IPS-20b (cell line): Measurements from ENCODE around the gene COBLL1.

Experiments used
- H3K27ac ChIP-seq: one replicate; pipeline ENCODE4 v1.5.1; 2013; ENCODE audit warnings: low read length
- H3K27me3 ChIP-seq: 2 replicates; pipeline ENCODE4 v1.6.1; 2013; ENCODE audit warnings: mild to moderate bottlenecking, low read length, inconsistent platforms; ENCODE audit not compliant: insufficient read depth
- H3K36me3 ChIP-seq: 2 replicates; pipeline ENCODE4 v1.6.1; 2013; ENCODE audit warnings: low read depth, mild to moderate bottlenecking, inconsistent platforms, low read length, moderate library complexity; ENCODE audit not compliant: insufficient read depth
- H3K4me1 ChIP-seq: 2 replicates; pipeline ENCODE4 v1.6.1; 2013; ENCODE audit warnings: mild to moderate bottlenecking, control low read depth, inconsistent platforms, low read length, moderate library complexity; ENCODE audit not compliant: insufficient read depth
- H3K4me3 ChIP-seq: 2 replicates; pipeline ENCODE4 v1.5.1; 2013; ENCODE audit warnings: mild to moderate bottlenecking, low read length, inconsistent platforms
- H3K9ac ChIP-seq: 2 replicates; pipeline ENCODE4 v1.6.1; 2013; ENCODE audit warnings: low read depth, mild to moderate bottlenecking, inconsistent platforms, low read length, moderate library complexity
- H3K9me3 ChIP-seq: 2 replicates; pipeline ENCODE4 v1.6.1; 2013; ENCODE audit warnings: mild to moderate bottlenecking, low read depth, low read length, inconsistent platforms; ENCODE audit not compliant: insufficient read depth

The COBLL1 gene

DNA sequence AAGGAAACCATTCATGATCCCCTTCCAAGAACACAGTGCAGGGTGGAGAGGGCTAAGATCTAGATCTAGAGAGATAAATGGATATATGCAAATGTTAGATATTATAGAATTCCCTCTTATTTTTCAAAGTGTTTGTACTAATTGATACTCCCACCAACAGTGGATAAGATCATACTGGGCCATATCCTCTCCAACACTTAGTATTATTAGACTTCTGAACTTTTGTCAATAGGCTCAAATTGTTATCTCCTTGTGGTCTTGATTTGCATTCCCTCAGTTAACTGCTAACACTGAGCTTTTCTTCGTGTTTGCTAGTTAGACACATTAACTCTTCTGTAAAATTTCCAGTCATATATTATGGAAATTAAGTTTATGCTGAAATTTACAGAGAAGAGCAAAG is 163.9 kb downstream of the COBLL1 start:
- Histone ChIP-seq H3K27ac (no peak overlapping the region), H3K27me3 (no peaks in the 10 kb centered on the region), H3K4me3 (no peak overlapping the region), H3K9ac (no peak overlapping the region), H3K4me1 (no peaks in the 10 kb centered on the region), H3K36me3 (no peaks in the 10 kb centered on the region), H3K9me3 (peaks cover 5% of the 10 kb centered on the region; the same call in 1 of the 2 replicates)

DNA sequence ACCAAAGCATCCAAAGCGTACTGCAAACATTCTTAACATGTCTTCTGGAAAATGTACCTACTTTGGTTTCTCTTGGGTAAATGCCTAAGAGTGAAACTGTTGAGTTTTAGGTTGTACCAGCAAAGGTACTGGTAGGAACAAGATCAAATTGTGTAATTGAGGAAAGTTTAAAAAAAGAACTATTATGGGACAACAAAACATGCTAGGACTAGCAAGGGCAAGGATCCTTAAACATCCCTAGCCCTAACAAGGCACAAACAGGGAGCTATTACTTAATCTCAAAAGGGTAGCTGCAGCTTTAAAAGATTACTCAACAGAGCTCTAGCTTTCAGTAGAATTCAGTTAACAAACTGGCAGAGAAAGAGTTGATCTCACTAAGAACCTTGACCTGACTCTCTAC is 164.4 kb downstream of the COBLL1 start:
- Histone ChIP-seq H3K9ac (no peak overlapping the region), H3K9me3 (peaks cover 5% of the 10 kb centered on the region; the same call in 1 of the 2 replicates), H3K4me1 (no peaks in the 10 kb centered on the region), H3K36me3 (no peaks in the 10 kb centered on the region), H3K27ac (no peak overlapping the region), H3K27me3 (no peaks in the 10 kb centered on the region), H3K4me3 (no peak overlapping the region)

DNA sequence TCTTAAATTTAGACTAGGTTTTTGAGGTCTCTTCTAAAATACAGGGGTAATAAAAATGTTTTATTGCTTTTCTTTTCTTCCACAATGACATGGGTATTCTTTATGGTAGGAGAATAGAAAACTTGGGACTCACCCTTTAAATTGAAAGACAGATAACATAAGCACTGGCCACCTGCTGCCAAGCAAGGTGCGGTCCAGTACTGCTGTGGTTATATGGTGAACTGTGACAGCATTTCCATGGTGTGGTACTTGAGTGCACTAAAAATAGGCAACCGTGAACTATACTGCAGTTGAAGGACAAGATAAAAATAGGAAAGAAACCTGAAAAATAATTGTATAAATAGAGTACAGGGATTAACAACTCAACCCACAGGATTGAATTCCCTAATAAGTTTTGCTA is 165.9 kb downstream of the COBLL1 start:
- Histone ChIP-seq H3K4me3 (no peak overlapping the region), H3K27me3 (no peaks in the 10 kb centered on the region), H3K9me3 (peaks cover 5% of the 10 kb centered on the region; the same call in 1 of the 2 replicates), H3K9ac (no peak overlapping the region), H3K36me3 (no peaks in the 10 kb centered on the region), H3K27ac (no peak overlapping the region), H3K4me1 (no peaks in the 10 kb centered on the region)

DNA sequence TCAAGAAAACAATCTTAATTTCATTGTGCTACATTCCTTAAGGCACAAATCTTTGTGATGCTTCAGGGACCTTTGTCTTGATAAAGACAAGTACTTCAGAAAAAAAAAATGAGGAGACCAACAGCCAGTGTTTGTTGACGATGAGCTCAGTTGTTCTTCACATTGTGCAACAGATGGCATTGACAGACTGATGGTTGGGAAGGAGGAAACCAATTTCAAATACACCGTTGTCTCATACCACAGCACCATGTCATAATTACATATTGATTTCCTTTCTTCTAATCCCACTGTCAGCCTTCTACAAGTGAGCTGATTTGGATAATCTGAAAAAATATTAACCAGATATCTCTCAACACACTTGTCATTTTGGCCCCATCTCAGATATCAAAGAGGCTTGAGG is 166.6 kb downstream of the COBLL1 start:
- Histone ChIP-seq H3K27me3 (no peaks in the 10 kb centered on the region), H3K4me1 (no peaks in the 10 kb centered on the region), H3K27ac (no peak overlapping the region), H3K9me3 (peaks cover 5% of the 10 kb centered on the region; the same call in 1 of the 2 replicates), H3K9ac (no peak overlapping the region), H3K36me3 (no peaks in the 10 kb centered on the region), H3K4me3 (no peak overlapping the region)

DNA sequence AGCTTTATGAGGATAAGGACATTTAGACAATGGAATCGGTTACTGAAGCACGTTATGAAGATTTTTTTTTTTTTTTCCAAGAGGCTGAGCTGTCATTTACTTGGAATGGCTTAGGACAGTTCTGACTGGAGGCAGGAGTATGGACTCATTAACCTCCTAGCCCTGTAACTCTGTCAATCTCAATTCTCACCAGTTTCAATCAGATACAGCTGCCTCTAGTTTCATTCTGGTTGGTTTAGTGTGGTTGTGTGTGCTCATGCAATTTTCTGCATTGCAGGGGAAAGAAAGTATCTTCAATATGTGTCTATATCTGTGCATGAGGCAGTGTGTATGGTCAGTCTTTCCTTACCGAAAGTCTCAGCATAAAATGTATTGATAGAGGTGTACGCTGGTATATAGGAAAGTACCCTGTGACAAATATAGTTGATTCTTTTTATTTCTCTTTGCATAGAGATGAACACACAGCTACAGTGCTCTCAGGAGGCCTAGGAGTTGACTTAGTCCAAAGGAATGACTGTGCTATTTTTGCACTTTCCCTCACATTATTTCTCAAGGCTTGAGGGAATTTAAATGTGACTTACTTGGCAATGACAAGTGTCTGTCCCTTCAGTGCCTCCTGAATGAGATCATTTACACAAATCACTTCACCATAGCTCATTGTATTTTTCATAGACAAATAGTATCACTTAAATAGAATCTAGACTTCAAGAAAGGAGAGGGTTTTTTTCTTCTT is 169.8 kb downstream of the COBLL1 start:
- H3K9ac ChIP-seq, result no peak overlapping the region

DNA sequence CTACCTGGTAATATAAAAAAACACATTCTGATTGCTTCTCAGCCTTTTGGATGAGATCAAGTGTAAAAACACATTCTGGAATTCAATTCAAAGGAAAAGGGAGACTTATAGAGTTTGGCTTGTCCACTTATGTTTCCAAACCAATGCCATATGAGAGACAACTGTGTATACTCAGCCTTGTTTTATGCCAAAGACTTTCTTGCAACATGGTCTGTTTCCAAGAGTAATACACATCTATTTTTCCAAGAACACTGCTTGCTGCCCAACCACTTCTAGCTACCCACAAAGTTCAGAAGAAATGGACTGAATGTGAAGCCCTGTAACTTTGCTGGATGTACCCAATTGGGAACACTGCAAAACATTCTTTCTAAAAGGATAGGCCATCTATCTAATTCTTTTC is 172.3 kb downstream of the COBLL1 start:
- Histone ChIP-seq H3K27ac (no peak overlapping the region), H3K36me3 (no peaks in the 10 kb centered on the region), H3K9me3 (no peaks in the 10 kb centered on the region), H3K9ac (no peak overlapping the region), H3K27me3 (no peaks in the 10 kb centered on the region), H3K4me3 (no peak overlapping the region), H3K4me1 (no peaks in the 10 kb centered on the region)

More for the DNA sequence above, 169.8 kb downstream of the COBLL1 start:
- Histone ChIP-seq H3K27ac (no peak overlapping the region), H3K36me3 (no peaks in the 10 kb centered on the region), H3K4me1 (no peaks in the 10 kb centered on the region), H3K9me3 (no peaks in the 10 kb centered on the region), H3K4me3 (no peak overlapping the region), H3K27me3 (no peaks in the 10 kb centered on the region)

DNA sequence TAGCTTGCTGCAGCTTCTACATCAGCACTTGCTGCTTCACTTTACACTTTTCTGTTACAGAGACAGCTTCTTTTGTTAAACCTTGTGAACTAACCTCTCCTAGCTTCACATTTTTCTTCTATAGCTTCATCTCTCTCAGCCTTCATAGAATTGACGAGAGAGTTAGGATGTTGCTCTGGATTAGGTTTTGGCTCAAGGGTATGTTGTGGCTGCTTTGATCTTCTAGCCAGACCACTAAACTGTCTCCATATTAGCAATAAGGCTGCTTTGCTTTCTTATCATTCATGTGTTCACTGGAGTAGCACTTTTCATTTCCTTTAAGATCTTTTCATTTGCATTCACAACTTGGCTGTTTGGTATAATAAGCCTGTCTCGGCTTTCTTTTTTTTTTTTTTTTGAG is 174.1 kb downstream of the COBLL1 start:
- no peak overlapping the region for H3K4me3 ChIP-seq
- no peaks in the 10 kb centered on the region for H3K27me3 ChIP-seq
- H3K27ac ChIP-seq, result no peak overlapping the region
- H3K4me1 ChIP-seq, result no peaks in the 10 kb centered on the region
- no peak overlapping the region for H3K9ac ChIP-seq
- H3K36me3 ChIP-seq, result no peaks in the 10 kb centered on the region
- no peaks in the 10 kb centered on the region for H3K9me3 ChIP-seq

DNA sequence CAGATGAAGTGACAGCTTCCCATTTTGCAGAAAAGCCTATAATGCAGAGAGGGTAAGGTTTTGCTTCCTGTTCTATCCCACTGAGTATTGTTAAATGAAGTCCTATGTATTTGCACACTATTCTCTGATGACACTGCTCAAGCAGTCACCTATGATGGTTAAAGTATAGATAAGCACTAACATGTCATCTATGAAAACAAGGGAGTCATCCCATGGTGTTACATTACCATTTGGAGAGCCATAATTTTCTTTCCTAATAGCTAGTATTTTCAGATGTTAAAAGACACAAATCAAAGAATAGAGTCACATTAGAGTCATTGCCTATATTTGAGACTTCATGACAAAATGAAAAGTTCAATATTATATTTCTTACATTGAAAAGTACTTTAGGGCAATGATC is 177.6 kb downstream of the COBLL1 start:
- Histone ChIP-seq H3K9me3 (no peaks in the 10 kb centered on the region), H3K27ac (no peak overlapping the region), H3K4me1 (0 out of 2 replicates have a peak, but pooled peaks cover 3% of the 10 kb centered on the region), H3K36me3 (no peaks in the 10 kb centered on the region), H3K27me3 (no peaks in the 10 kb centered on the region), H3K4me3 (no peak overlapping the region), H3K9ac (no peak overlapping the region)

DNA sequence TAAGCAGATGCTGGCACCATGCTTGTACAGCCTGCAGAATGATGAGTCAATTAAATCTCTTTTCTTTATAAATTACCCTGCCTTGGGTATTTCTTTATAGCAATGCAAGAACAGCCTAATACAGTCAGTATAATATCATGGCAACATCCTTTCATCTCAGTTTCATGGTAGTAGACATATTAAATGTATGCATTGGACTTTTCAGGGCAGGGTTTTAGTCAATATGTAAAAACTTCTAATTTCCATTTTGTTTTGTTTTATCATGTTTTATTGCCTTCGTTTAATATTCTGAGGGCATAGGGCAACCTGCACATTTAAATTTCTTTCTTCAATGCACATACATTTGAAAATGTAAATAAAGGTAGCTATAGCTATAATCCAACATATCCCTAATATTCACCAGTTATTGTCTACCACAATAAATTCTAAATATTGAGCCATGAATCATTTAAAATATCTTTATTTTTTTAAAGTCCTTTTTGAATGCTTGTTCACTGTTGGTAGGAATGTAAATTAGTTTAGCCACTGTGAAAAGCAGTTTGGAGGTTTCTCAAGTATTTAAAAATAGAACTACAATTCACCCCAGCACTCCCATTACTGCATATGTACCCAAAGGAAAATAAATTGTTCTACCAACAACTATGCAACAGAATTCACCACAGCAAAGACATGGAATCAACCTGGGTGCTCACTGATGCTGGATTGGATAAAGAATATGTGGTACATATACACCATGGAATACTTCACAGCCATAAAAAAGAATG is 178.6 kb downstream of the COBLL1 start:
- no peaks in the 10 kb centered on the region for H3K36me3 ChIP-seq
- H3K9ac ChIP-seq, result no peak overlapping the region
- no peaks in the 10 kb centered on the region for H3K27me3 ChIP-seq
- 0 out of 2 replicates have a peak, but pooled peaks cover 3% of the 10 kb centered on the region for H3K4me1 ChIP-seq
- no peak overlapping the region for H3K4me3 ChIP-seq
- no peak overlapping the region for H3K27ac ChIP-seq
- H3K9me3 ChIP-seq, result no peaks in the 10 kb centered on the region

DNA sequence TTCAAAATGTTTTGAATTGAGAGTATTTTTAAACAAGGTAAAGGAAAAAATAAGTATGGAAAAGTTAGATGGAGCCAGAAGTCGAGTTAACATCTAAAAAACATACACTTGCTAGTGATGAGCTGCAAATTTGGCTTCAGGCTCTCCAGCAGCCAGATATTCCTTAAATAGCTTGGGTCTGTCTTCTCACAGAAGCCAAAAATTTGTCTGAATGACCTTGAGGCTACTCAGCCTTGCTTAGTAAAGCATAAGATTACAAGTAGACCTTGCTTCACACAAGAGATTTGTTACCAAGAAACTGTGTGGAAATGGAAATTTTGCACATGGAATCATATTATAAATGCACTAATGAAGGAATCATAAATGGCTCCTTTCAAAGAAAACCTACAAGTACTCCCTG is 179.6 kb downstream of the COBLL1 start:
- Histone ChIP-seq H3K4me3 (no peak overlapping the region), H3K27me3 (no peaks in the 10 kb centered on the region), H3K27ac (no peak overlapping the region), H3K9me3 (no peaks in the 10 kb centered on the region), H3K36me3 (no peaks in the 10 kb centered on the region), H3K9ac (no peak overlapping the region), H3K4me1 (0 out of 2 replicates have a peak, but pooled peaks cover 3% of the 10 kb centered on the region)

DNA sequence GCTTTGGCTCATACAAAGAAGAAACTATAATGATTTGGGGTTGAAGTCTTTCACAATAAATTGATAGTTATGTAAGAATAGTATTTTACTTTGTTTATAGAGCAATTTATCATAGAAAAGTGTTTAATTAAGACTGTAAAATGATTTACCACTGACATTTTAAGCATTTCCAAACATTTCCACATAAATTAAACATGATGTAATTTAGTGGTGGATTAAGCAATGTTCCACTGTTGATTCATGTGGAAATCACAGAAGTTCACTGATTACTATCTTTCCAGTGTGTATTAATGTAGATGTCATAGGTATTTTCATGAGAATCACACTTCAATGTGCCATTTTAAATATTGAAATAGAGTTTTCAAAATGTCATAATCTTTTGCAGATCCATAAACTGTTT is 180.3 kb downstream of the COBLL1 start:
- H3K27ac ChIP-seq, result no peak overlapping the region
- no peaks in the 10 kb centered on the region for H3K27me3 ChIP-seq
- no peaks in the 10 kb centered on the region for H3K9me3 ChIP-seq
- no peak overlapping the region for H3K9ac ChIP-seq
- 0 out of 2 replicates have a peak, but pooled peaks cover 3% of the 10 kb centered on the region for H3K4me1 ChIP-seq
- H3K4me3 ChIP-seq, result no peak overlapping the region
- H3K36me3 ChIP-seq, result no peaks in the 10 kb centered on the region

DNA sequence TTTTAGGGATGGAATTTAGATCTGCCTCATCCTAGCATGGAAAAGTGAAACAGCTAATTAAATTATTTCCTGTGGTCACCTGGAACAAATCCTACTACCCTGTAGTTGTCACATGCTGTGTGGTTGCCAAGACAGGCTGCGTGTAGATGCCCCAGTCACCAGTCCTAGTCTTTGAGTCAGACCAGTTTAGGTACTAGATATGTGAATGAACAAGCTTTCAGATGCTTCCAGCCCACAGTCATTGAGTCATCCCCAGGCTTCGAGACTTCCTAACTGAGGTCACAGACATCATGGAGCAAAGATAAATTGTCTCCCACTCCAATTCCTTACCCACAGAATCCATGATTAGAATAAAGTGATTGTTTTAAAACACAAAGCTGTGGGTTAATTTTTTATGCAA is 184.5 kb downstream of the COBLL1 start:
- Histone ChIP-seq H3K9ac (no peak overlapping the region), H3K4me1 (0 out of 2 replicates have a peak, but pooled peaks cover 3% of the 10 kb centered on the region), H3K4me3 (no peak overlapping the region), H3K27ac (no peak overlapping the region), H3K27me3 (peaks cover 5% of the 10 kb centered on the region; the same call in 1 of the 2 replicates), H3K36me3 (no peaks in the 10 kb centered on the region), H3K9me3 (no peaks in the 10 kb centered on the region)
